ENCODE data around the gene EPS15. TPM values are rescaled to one million over a fixed set of nuclear protein-coding genes. Genes with fewer than 3 reads are reported as not detected.

EPS15 gene
- total and polyA plus RNA-seq, 9 of the 15 experiments (the other 6 are each of a cell fraction or from before 2014, with no cell fraction given) = 23.1 to 69.0 (median 41.7) TPM

- TF ChIP-seq REST (IDR thresholded peaks at IDR 0.05; ENCODE audit: borderline replicate concordance) (no peak), REST (CRISPR knock-in tag; IDR thresholded peaks at IDR 0.05; ENCODE audit: low read depth) (no peak), RBM14 (IDR thresholded peaks at IDR 0.05; ENCODE audit: borderline replicate concordance, insufficient read depth, low read depth, low read length) (no peak), SMARCE1 (IDR thresholded peaks at IDR 0.05) (peak; percentile 39; the same call in 1 of the 2 replicates), YY1 (IDR thresholded peaks at IDR 0.05; ENCODE audit: borderline replicate concordance in 1 of 3, control insufficient read depth in 1 of 3, extremely low read depth in 1 of 3, insufficient read depth in 3 of 3, insufficient read length in 1 of 3, insufficient replicate concordance in 2 of 3, low read depth in 1 of 3, low read length in 2 of 3) (peak in 1 of 3 experiments; percentile 8), CC2D1A (IDR thresholded peaks at IDR 0.05) (0 out of 2 replicates have a peak, but pooled peaks have one; percentile 12), ADNP (tag; IDR thresholded peaks at IDR 0.05) (0 out of 2 replicates have a peak, but pooled peaks have one; percentile 8), DPF2 (IDR thresholded peaks at IDR 0.05) (no peak), HDAC3 (IDR thresholded peaks at IDR 0.05; ENCODE audit: borderline replicate concordance, partially characterized antibody) (peak; percentile 13), MLLT1 (IDR thresholded peaks at IDR 0.05) (0 out of 4 replicates have a peak, but pooled peaks of 1 of the 2 experiments have one; percentile 38), C11orf30 (IDR thresholded peaks at IDR 0.05; ENCODE audit: low read depth) (peak; percentile 43)
Measured at GRCh38 chr1:51515312-51515960, 3.6 kb downstream of the EPS15 start (continued).

Measured in K562 (cell line).